HG03378 (cell line): ENCODE measurements around the gene AKR1B15.
A peak's percentile ranks its signal among the peaks of the same experiment; 100 is the strongest.
"Not testable (repeated sequence)": the region's sequence is repeated elsewhere in the genome, so short reads cannot be mapped to it uniquely, and the experiment has no call there.

Source experiments
- ATAC-seq: cut with Tn5 transposase; IDR thresholded peaks from one replicate; pipeline ENCODE4 v1.9.1; 2021; ENCODE audit warnings: mild to moderate bottlenecking, moderate library complexity; ENCODE audit not compliant: unreplicated experiment

The AKR1B15 gene

DNA sequence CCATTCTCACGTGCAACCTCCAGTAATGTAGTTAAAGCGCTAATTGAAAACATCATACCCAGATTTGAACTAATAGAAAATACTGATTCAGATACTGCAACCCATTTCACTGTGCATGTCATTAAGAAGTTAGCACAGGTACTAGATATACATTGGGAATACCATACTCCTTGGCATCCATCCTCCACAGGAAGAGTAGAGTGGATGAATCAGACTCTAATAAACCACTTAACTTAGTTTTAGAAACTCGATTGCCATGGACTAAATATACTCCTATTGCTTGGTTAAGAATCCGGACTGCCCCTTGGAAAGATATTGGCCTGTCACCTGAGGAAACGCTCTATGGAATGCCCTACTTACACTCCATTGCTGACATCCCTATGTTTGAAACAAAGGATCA, 9.5 kb downstream of the AKR1B15 start:
- no peak for ATAC-seq

DNA sequence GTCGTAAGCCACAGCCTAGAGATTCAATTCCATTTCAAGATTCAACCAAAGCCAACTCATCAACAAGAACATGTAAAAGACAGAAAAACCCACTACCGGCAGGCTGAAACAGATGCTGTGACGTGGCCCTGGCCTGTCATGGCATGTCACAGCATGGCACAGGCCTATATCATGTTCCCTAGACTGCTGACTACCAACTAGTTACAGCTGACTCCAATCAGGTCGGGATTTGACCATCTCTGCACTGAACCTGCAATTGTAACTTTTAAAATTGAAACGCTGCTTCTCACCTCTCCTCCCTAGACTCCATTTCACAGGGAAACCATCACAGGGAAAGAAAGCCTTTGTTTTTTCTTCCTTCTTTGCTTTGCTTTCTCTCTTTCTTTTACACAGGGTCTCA, 12.7 kb downstream of the AKR1B15 start:
- not testable (repeated sequence) for ATAC-seq

DNA sequence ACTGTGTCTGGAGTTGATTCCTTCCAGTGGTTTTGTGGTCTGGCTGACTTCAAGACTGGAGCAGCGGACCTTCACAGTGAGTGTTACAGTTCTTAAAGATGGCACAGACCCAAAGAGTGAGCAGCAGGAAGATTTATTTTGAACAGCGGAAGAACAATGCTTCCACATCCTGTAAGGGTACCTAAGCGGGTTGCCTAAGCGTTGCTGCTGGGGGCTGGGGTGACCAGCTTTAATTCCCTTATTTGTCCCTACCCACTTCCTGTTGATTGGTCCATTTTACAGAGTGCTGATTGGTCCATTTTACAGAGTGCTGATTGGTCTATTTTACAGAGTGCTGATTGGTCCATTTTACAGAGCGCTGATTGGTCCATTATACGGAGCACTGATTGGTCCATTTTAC, 13.2 kb downstream of the AKR1B15 start:
- no peak for ATAC-seq

DNA sequence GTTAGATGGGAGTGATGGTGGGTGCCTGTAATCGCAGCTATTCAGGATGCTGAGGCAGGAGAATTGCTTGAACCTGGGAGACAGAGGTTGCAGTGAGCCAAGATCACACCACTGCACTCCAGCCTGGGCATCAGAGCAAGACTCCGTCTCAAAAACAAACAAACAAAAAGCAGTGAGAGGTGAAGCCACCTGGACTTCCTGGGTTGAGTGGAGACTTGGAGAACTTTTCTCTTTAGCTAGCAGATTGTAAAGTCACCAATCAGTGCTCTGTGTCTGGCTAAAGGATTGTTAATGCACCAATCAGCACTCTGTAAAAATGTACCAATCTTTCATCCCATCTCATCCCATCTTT, 14.5 kb downstream of the AKR1B15 start:
- not testable (repeated sequence) for ATAC-seq

DNA sequence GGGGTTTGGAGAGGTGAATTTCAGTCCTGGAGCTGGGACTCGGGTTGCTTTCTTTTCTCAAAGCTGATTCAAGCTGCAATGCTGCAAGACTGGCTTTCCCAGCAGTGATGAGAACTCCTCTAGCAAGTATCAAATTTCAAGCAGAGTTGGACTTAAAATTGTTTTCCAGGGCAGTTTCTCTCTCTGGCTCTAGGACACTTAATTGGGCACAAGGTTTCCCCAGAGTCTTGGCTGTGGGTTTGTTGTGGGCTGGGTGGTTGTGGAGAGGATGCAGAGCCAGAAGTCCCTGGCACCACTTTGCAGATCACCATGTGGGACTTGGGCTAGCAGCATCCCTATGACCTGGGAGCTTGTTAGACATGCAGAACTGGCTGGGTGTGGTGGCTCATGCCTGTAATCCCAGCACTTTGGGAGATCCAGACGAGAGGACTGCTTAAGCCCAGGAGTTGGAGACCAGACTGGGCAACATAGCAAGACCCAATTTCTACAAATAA, 16.8 kb downstream of the AKR1B15 start:
- no peak for ATAC-seq

DNA sequence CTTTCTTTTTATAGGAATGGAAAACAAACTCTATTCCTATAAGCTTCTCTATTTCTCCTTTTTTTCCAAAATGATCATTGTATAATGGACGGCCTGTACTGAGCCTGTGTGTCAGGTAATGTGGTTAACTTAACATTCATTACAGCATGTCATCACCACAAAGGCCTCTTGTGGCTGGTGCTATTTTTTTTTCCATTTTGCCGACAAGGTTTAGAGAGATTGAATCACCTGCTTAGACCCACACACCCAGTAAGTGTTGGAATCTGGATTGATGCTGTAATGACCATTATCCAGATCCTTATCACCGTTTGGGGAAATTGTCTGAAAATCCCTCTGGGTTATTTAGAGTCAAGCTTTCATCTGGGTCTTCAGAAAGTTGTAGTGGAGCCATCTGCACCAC, 18.5 kb downstream of the AKR1B15 start:
- no peak for ATAC-seq

DNA sequence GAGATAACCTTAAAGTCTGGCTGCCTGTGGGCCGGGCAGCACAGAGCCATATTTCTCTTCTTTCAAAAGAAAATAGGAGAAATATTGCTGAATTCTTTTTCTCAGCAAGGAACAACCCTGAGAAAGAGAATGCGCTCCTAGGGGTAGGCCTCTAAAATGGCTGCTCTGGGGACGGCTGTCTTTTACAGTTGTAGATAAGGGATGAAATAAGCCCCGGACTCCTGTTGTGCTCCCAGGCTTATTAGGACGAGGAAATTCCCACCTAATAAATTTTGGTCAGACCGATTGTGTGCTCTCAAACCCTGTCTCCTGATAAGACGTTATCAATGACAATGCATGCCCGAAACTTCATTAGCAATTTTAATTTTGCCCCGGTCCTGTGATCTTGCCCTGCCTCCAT, 21.1 kb downstream of the AKR1B15 start:
- not testable (repeated sequence) for ATAC-seq

DNA sequence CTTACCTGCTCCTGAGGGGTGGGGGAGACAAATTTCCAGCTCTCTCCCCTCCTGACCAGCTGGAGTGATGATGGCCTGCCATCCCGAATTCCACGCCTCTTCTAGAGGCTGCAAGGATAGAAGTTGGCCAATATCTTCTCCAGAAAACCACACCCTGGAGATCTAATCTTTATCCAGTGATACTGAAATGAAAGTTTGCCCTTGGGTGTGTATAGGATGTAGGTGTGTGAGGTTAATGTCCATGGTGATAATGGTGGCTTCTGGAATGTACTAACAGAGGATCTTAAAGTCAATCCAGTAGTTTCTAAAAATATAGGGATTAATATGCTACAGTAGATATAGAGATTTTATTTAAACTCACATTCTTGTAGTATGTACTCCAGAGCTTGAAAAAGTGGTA, 22.2 kb downstream of the AKR1B15 start:
- ATAC-seq, result no peak

DNA sequence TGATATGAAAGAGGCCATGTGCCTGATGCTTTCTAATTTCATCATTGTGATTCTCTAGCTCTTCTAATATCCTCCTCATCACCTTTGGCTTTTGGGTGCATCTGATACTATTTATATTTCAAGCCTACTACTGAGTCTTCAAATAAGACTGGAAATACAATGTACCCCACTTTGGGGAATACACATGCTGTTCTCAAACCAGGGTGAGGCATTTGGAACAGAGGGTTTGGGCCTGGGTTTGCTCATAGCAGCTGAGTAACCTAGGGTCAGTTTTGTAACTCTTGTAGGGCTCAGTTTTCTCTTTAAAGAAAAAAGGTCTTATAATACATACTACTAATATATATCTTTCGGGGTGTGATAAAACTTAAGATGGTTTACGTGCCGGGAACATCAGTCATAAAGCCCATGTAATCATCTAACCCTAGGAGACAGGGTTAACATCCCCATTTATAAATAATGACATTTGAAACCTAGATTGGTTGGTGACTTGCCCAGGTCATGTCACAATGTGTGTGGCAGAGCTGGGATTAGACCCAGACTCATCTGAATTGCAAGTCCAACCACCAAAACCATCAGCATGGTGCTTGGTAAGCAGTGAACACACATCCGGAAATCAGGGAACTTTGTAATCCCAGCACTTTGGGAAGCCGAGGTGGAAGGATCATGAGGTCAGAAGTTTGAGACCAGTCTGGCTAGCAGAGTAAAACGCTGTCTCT, 23.0 kb downstream of the AKR1B15 start:
- ATAC-seq, result no peak

DNA sequence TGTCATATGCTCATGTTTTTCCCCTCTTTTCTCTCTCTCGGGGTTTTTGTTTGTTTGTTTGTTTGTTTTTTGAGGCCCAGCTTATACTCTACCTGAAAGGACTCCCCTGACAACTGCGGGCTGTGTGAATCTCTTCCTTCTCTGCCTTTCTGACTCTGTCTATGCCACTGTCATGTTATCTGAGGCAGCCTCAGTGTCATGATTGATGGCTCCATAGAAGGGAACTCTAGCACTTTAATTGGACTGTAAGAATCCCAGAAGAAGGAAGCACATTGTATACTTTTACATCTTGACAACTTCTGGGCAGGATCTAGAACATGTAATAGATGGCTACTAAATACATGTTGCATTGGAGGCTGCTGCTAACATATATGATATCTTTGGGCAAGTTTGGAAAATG, 25.4 kb downstream of the AKR1B15 start:
- no peak for ATAC-seq

DNA sequence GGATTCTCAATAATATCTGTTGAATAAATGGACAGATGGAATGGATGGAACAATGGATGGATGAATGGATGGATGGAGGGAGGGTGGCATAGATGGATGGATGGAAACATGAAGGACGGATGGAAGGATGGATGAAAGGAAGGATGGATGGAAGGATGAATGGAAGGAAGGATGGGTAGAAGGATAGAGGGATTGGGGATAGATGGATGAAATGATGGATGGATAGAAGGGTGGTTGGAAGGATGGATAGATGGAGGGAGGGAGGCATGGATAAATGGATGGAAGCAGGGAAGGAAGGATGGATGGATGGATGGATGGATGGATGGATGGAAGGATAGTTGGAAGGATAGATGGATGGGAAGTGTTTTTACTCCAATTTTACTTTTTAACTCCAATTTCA, 35.4 kb downstream of the AKR1B15 start:
- no peak for ATAC-seq

DNA sequence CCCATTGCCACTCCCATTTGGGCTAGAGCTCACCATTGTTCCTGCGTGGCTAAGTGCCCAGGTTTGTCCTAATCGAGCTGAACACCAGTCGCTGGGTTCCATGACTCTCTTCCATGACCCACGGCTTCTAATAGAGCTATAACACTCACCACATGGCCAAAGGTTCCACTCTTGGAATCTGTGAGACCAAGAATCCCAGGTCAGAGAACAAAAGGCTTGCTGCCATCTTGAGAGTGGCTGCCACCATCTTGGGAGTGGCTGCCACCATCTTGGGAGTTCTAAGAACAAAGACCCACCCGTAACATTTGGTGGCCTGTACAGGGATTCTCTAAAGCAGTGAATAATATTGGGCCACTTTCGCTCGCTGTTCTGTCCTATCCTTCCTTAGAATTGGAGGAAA, 37.0 kb downstream of the AKR1B15 start:
- ATAC-seq, result no peak

DNA sequence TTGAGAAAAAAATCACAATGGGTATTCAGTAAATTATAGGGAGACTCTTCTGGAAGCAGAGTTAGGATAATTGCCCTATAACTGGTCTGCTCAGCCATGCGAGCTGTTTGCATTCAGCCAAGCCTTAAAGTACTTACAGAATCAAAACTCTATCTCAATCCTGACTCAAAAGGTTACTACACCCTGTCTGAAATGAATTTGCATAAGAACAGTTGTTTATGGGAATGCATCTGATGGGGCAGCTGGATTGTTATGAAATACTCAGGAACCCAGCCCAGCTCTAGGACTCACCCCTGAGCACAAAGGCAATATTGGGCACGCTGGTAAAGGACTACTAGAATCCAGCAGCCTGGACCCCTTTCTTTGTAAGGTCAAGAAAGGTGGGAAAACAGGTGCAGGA, 38.8 kb downstream of the AKR1B15 start:
- no peak for ATAC-seq

DNA sequence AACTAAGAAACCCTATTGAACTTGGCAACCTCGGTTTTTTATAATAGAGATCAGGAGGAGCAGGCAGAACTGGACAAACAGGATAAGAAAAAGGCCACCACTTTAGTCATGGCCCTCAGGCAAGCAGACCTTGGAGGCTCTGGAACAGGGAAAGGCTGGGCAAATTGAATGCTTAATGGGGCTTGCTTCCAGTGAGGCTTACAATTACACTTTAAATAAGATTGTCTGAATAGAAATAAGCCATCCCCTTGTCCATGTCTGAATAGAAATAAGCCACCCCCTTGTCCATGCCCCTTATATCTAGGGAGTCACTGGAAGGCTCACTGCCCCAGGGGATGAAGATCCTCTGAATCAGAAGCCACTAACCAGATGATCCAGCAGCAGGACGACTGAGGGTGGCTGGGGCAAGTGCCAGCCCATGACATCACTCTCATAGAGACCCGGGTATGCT, 40.6 kb downstream of the AKR1B15 start:
- ATAC-seq, result no peak

DNA sequence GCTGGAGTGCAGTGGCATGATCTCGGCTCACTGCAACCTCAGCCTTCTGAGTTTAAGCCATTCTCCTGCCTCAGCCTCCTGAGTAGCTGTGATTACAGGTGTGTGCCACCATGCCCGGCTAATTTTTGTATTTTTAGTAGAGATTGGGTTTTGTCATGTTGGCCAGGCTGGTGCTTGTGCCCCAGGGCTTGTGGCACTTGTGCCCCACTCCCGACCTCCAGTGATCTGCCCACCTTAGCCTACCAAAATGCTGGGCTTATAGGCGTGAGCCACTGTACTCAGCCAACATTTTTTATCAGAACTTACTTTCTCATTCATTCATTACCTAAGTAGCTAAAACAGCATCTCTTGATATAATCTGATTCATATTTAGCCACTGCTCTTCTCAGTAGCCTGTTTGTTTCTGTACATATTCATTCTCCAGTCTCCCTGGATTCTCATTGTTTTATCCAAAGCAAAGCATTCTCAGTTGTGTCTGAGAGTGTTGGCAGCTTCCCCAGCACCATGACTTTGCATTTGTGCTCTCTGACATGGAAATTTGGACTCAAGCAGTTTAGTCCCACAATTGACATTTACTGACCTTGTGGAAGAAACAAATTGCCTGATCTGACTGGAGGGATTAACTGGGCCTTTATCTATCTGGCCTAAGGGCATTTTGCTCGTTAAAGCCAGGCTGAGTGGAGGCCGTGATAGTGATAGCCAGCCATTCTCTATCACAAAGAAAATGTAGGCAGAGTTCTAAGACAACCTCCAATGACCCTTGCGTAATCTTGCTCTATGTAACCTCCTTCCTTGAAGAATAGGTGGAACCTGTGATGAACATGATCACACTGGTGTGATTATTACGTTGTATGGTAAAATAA, 44.9 kb downstream of the AKR1B15 start:
- no peak for ATAC-seq

DNA sequence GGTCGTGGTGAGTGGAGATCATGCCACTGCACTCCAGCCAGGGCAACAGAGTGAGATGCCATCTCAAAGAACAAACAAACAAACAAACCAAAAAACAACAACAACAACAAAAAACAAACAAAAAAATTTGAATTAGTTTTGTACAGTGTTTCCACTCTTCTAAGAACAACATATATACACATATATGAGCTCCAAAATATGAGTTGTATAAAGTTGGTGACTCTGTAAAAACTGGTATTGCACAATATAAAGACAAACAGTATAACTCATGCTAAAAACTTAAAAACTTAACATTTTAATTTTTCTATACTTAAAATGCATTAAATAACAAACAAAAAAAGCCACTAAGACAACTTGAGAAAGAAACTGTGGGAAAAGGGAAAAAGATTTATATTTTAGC, 46.0 kb downstream of the AKR1B15 start:
- no peak for ATAC-seq

DNA sequence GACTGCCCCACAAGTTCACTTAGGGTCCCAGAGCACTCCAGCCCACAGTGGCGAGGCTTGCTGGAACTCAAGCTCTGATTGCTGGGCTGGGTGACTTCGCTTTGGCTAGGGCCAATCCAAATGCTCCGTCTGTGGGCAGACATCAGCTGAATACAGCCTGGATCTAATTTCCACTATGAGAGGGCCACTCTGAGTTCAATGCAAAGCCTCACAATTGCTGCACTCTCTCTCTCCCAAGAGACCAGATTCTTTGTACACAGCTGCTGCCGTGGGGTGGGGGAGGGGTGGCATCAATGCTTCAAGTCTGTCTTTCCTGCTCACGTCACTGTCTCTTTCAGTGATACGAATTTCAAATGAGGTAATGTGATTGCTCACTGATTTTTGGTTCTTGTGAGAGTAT, 50.5 kb downstream of the AKR1B15 start:
- ATAC-seq, result no peak

DNA sequence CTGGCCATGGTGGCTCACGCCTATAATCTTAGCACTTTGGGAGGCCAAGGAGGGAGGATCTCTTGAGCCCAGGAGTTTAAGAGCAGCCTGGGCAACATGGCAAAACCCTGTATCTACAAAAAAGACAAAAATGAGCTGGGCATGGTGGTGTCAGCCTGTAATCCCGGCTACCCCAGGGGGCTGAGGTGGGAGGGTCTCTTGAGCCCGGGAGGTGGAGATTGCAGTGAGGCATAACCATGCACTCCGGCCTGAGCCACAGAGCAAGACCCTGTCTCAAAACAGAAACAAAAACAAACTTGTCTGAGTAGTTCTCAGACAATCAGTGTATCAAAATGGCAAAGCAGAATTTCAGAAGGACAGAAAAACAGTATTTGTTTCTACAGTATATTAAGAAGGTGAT, 52.5 kb downstream of the AKR1B15 start:
- no peak for ATAC-seq

DNA sequence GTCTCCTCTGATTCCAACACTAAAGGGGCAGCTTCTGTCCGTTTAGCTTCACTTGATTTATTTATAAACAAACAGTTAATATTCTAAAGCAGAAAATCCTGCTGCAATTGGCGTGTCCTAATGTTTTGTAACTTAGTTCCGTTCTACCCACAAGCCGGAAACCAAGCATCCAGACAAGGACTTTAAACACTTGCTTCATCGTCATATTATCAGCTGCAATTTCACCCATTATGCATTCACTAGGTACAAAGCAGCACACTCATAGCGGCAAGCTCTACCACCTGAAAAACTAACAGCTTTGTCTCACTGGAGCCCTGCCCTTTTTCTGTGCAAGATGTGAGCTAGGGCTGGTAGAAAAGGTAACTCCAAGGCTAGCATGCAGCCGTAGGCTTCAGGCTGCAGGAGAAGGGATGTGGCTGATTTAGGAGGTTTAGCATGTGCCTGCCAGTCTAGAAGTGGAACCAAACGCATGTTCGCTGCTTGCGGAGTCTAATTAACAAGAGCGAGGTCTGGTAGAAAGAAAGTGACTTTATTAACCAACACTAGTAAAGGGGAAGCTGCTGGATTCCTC, 54.1 kb downstream of the AKR1B15 start:
- ATAC-seq, result no peak

DNA sequence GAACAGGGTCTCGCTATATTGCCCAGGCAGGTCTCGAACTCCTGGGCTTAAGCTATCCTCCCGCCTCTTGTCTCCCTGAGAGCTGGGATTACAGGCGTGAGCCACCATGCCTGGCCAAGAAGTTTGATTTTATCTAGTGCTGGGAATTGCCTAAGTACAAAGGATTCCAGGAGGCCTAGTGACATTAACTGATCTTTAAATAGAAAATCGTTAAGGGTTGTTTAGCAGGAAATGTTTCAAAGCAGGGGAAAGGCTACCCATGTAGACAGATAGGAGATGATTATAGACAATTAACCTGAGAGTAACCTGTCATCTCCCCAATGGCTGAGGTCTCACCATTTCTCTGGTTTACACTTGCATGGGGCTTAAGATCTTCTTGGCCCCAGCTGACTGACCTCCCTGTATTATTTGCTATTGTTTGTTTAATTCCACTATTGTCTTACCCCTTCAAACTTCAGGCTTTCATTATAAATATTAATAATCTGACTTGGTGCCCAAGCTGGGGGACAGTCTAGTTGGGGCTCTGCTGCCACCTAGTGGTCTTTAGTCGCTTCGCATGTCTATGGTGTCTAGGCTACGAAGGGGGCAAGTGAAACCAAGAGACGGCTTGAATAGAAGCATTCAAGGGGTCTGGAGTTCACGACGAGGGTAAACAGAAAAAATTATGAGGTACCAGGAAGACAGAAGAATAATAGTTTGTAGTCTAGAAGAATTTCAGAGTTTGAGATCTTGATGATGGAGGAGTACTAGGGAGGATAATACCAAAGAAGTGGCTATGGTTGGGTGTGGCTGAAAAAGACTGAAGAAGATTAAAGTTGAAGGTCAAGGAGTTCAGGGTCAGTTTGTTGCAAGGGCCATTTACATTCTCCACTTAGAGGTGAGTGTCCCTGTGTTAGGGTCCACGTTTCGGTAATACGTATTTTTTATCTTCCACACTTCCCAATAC, 57.3 kb downstream of the AKR1B15 start:
- peak; percentile 71 for ATAC-seq
